NOMO-1 treated with DMSO at 0.1 percent for 48 hours (cell line): ENCODE results near the gene RREB1.

ENCODE experiments used
- DNase-seq: peaks from one replicate; lab custom pipeline; 2025; ENCODE audit not compliant: unreplicated experiment; lab: John Stamatoyannopoulos, UW

RREB1 gene

GRCh38 chr6:7241709-7242645 is 134.2 kb downstream of the RREB1 start:
- DNase-seq = no peak

DNA sequence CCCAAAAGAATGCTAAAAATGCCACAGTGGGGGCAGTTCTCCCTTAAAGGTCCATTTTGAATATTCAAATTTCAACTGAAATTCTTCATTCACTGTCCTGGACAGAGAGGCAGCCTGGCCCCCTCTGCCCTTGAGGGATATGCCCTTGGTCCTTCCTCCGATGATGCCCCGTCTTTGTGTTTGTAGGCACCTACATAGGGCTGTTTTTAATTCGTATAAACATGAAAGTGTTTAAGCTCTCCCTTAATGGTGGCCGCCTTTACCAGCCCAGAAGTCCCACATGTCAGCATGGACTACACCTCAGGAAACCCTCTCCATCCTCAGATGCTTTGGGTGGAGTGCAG is 135.0 kb downstream of the RREB1 start:
- DNase-seq = no peak

GRCh38 chr6:7243179-7243981 is 135.6 kb downstream of the RREB1 start:
- DNase-seq = peak; percentile 89

GRCh38 chr6:7245668-7246393 is 138.1 kb downstream of the RREB1 start:
- DNase-seq = no peak

DNA sequence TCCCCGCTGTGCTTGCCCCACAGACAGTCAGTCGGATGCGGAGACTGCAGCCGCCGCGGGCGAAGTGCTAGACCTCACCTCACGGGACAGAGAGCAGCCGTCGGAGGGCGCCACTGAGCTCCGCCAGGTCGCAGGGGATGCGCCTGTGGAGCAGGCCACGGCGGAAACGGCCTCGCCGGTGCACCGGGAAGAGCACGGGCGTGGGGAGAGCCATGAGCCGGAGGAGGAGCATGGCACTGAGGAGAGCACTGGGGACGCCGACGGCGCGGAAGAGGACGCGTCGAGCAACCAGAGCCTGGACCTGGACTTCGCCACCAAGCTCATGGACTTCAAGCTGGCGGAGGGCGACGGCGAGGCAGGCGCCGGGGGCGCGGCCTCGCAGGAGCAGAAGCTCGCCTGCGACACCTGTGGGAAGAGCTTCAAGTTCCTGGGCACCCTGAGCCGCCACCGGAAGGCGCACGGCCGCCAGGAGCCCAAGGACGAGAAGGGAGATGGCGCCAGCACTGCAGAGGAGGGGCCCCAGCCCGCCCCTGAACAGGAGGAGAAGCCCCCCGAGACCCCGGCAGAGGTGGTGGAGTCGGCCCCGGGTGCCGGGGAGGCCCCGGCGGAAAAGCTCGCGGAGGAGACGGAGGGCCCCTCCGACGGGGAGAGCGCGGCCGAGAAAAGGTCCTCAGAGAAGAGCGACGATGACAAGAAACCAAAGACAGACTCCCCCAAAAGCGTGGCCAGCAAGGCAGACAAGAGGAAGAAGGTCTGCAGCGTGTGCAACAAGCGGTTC is 138.8 kb downstream of the RREB1 start:
- no peak for DNase-seq

GRCh38 chr6:7247179-7247456 is 139.4 kb downstream of the RREB1 start:
- no peak for DNase-seq

GRCh38 chr6:7247828-7248227 is 140.1 kb downstream of the RREB1 start:
- DNase-seq = no peak

GRCh38 chr6:7249391-7249790 is 141.6 kb downstream of the RREB1 start:
- no peak for DNase-seq

DNA sequence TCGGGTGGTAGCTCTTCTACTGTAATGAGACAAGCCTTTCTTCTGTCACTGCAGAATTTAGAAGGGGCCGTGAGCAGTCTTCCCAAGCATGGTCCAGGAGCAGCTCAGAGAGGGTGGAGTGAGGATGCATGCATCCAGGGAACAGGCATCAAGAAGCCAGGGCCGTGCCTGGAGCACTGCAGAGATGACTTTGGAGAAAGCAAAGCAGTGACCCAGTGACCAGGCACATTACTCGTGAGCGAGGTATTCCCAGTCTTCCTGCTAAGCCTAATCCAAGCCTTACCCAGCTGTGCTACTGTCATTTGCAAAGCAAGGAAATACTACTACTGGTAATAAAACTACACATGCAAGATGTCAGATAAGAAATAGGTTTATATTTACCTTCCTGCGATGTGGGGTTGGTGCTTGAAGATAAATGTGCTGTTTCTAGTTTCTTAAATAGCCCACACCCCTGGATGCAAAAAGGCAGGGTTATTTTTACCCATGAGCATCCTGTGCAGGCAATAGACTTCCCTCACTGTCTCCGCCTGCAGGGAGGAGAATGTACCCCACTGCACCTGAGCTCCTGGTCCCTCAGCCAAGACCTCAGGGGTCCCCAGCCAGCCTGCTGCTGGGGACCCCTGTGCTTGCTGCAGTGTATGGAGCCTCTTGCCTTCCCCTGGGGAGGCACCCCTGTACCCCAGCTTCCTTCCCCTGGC is 142.3 kb downstream of the RREB1 start:
- DNase-seq = no peak

DNA sequence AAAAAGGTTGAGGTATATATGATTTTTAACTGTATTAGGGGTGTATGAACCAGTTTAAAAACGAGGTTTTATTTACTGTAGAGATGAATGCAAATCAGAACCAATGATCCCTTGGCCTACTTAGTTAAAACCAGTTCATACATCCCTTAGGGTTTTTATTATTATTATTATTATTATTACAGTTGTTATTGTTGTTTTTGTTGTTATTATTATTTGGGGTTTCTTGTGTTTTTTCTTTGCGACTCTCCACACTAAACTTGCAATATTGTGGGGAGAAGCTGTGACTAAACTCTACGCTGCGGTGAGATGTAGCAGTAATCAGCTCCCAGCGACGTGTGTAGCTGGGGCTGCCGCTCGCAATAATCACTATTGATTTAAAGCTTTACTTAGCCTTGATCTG is 143.1 kb downstream of the RREB1 start:
- DNase-seq = no peak

- no peak for DNase-seq
Observed at GRCh38 chr6:7251646-7252260, 144.0 kb downstream of the RREB1 start.

DNA sequence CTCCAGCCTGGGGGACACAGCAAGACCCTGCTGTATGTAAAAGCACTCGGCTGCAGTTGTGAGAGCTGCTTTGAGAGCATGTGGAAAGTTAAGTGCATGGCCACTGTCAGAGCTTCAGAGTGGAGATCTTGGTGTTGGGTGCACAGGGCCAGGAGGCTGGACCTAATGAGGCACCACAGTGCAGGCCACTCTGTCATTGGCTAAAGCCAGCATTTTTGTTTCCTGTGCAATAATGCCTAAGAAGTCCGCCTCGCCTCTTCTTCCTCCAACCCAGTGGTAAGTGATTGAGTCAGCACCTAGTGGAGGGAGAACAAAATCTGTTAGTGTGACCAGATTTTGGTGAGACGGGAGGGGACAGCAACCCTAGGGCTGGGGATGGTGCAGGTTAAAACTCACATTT is 144.6 kb downstream of the RREB1 start:
- no peak for DNase-seq

- DNase-seq = peak; percentile 88
Observed at GRCh38 chr6:7254980-7255835, 147.4 kb downstream of the RREB1 start.

DNA sequence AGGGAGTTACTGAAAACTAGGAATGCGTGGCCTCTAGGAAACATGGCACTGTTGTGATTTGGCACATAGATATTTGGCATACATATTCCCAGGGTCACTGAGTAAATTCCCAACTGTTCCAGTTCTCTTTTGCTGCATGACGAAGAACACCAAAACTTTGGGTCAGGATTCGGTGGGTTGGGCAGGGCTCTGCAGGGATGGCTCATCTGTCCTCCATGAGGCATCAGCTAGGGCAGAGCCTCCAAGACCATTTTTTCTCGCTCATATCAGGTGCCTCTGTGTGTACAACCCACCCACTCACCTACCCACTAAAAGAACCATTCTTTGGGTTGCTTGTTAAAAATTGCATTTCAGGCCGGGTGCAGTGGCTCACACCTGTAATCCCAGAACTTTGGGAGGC is 148.2 kb downstream of the RREB1 start:
- no peak for DNase-seq

DNA sequence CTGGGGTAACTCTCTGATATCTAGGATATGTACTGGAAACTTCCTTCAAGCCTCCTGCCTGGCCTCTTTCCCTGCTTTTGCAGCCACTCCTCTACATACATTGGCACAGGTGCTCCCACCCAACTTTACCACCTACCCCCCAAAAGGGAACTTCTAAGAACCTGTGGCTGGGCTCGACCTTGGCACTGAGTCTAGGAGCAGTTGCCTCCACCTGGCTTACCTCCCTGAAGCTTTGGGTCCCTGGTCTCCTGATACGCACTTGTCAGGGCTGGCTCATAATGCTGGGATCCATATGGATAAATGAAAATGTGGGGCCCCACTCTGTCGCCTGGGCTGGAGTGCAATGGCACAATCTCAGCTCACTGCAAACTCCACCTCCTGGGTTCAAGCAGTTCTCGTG is 149.0 kb downstream of the RREB1 start:
- DNase-seq = no peak

- DNase-seq = no peak
Observed at GRCh38 chr6:7257521-7258230, 149.9 kb downstream of the RREB1 start.

GRCh38 chr6:7258231-7258763 is 150.5 kb downstream of the RREB1 start:
- DNase-seq = no peak
